ENCODE measurements around the gene RASA2.

The RASA2 gene

GRCh38 chr3:141656771-141657170 lies 169.9 kb downstream of the RASA2 start:
- H3K9me3 ChIP-seq (ENCODE audit: control insufficient read depth, low read length): peaks cover 12% of the 10 kb centered on the region
- H3K36me3 ChIP-seq (ENCODE audit: control insufficient read depth, insufficient read depth, low read length): no peaks in the 10 kb centered on the region
- 73 to 90% methylated on average over 3 to 4 of the region's 4 CpGs for WGBS, 2 experiments (ENCODE audit: insufficient coverage in 2 of 2)
- H3K27ac ChIP-seq (ENCODE audit: low read depth, low read length, severe bottlenecking): no peak overlapping the region
- H3K4me1 ChIP-seq (ENCODE audit: control insufficient read depth, insufficient read depth, low read length, poor library complexity, severe bottlenecking): no peaks in the 10 kb centered on the region
- H3K4me3 ChIP-seq (ENCODE audit: extremely low read depth, insufficient read depth, low read length, poor library complexity, severe bottlenecking): no peak overlapping the region

GRCh38 chr3:141657516-141657915 lies 170.7 kb downstream of the RASA2 start:
- Histone ChIP-seq H3K4me1 (ENCODE audit: control insufficient read depth, insufficient read depth, low read length, poor library complexity, severe bottlenecking) (no peaks in the 10 kb centered on the region), H3K4me3 (ENCODE audit: extremely low read depth, insufficient read depth, low read length, poor library complexity, severe bottlenecking) (no peak overlapping the region), H3K36me3 (ENCODE audit: control insufficient read depth, insufficient read depth, low read length) (no peaks in the 10 kb centered on the region), H3K9me3 (ENCODE audit: control insufficient read depth, low read length) (peaks cover 12% of the 10 kb centered on the region), H3K27ac (ENCODE audit: low read depth, low read length, severe bottlenecking) (no peak overlapping the region)

DNA sequence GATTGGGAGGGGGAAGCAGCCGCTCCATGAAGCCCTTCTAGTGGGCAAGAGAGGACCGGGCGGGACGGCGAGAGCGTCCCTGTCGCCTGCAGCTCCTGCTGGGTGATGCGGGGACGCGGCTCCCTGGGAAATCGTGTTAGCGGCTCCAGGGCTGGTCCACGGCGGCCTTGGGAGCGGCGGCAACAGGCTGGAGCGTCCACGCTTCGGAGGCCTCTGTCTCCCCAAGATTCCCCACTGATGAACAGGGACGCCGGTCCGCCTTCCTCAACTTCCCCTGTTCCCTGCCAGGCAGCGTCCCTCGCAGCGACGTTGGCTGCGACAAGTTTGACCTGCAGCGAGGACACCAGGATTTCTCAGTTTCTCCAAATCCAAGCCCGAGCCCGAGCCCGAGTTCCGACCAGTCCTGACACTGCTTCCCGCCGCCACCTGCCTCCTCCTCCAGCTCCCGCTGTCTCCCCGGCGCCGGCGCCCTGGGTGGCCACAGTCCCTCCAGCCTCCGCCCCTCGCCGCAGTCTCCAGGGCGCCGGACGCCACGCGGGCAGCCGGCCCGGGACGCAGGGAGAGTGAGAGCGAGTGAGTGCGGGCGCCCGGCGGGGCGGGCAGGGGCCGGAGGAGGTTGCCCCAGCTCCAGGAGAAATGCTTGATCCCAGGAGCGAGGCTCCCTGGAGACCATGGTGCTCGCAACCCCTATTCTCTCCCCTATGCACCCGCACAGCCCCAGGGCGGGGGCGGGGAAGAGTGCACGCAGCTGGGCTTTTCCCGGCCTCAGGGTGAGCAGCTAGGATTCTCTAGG lies 173.2 kb downstream of the RASA2 start:
- 2 to 3% methylated on average over 45 to 50 of the region's 64 CpGs for WGBS, 2 experiments (ENCODE audit: insufficient coverage in 2 of 2)
- H3K27ac ChIP-seq (ENCODE audit: low read depth, low read length, severe bottlenecking): no peak overlapping the region
- H3K4me1 ChIP-seq (ENCODE audit: control insufficient read depth, insufficient read depth, low read length, poor library complexity, severe bottlenecking): peaks cover 4% of the 10 kb centered on the region
- no peaks in the 10 kb centered on the region for H3K36me3 ChIP-seq (ENCODE audit: control insufficient read depth, insufficient read depth, low read length)
- H3K9me3 ChIP-seq (ENCODE audit: control insufficient read depth, low read length): peaks cover 12% of the 10 kb centered on the region
- peak overlapping the region; percentile 48 for H3K4me3 ChIP-seq (ENCODE audit: extremely low read depth, insufficient read depth, low read length, poor library complexity, severe bottlenecking)

DNA sequence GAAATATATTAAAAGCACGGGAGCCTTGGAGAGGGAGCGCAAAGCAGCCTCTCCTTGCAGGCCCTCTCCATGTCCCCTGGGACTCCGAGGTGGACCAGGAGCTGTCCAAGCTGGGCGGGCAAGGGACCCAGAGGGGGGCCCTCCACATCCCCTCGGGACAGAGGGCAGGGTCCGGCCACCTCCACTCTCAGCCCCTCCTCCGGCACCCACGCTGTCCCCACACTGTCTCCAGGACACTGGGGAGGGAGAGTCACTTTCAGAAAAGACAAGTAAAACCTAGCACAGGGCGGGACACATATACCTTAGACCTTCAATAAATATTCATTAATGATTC lies 173.8 kb downstream of the RASA2 start:
- peak overlapping the region; percentile 48 for H3K4me3 ChIP-seq (ENCODE audit: extremely low read depth, insufficient read depth, low read length, poor library complexity, severe bottlenecking)
- H3K27ac ChIP-seq (ENCODE audit: low read depth, low read length, severe bottlenecking): no peak overlapping the region
- WGBS, 2 experiments (ENCODE audit: insufficient coverage in 2 of 2): 17 to 45% methylated on average over 2 to 6 of the region's 9 CpGs
- peaks cover 12% of the 10 kb centered on the region for H3K9me3 ChIP-seq (ENCODE audit: control insufficient read depth, low read length)
- peaks cover 4% of the 10 kb centered on the region for H3K4me1 ChIP-seq (ENCODE audit: control insufficient read depth, insufficient read depth, low read length, poor library complexity, severe bottlenecking)
- H3K36me3 ChIP-seq (ENCODE audit: control insufficient read depth, insufficient read depth, low read length): no peaks in the 10 kb centered on the region

DNA sequence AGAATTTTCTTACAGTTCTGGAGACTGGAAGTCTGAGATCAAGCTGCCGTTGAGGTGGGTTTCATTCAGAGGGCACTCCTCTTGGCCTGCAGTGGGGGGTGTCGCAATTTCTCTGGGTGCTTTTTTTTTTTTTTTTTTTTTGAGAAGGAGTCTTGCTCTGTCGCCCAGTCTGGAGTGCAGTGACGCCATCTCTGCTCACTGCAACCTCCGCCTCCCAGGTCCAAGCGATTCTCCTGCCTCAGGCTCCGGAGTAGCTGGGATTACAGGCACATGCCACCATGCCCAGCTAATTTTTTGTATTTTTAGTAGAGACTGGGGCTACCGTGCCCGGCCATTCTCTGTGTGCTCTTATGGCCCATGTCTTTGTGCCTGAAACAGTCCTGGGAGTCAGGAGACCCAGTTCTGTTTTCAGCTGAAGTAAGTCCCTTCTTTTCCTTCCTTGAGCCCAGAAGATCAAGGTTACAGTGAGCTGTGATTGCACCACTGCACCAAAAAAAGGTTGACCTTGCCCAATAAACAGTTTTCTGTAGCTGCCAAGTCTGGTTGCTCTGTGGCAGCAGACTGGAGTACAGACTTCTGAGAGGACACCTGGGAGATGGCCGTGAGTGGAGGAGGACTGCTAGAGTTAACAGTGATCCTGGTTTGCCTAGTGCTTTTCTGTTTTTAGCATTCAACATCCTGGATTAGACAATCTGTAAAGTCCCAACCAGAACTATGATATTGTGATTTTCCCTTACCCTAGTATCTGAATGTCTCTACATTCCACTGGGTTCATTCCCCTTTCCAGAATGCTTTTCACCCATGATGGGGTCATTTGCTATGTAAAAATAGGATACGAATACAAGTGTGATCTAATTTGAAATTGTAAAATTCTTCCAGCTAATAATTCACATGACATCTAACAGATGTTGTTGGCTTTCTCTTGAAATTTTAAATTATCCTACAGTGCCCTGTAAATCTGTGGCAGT lies 174.7 kb downstream of the RASA2 start:
- no peak overlapping the region for H3K27ac ChIP-seq (ENCODE audit: low read depth, low read length, severe bottlenecking)
- H3K36me3 ChIP-seq (ENCODE audit: control insufficient read depth, insufficient read depth, low read length): no peaks in the 10 kb centered on the region
- no peak overlapping the region for H3K4me3 ChIP-seq (ENCODE audit: extremely low read depth, insufficient read depth, low read length, poor library complexity, severe bottlenecking)
- WGBS, 2 experiments (ENCODE audit: insufficient coverage in 2 of 2): 98 to 99% methylated on average over 7 to 8 of the region's 11 CpGs
- H3K9me3 ChIP-seq (ENCODE audit: control insufficient read depth, low read length): peaks cover 12% of the 10 kb centered on the region
- peaks cover 4% of the 10 kb centered on the region for H3K4me1 ChIP-seq (ENCODE audit: control insufficient read depth, insufficient read depth, low read length, poor library complexity, severe bottlenecking)

GRCh38 chr3:141663993-141664392 lies 177.2 kb downstream of the RASA2 start:
- no peak overlapping the region for H3K4me3 ChIP-seq (ENCODE audit: extremely low read depth, insufficient read depth, low read length, poor library complexity, severe bottlenecking)
- 53 to 57% methylated on average over 8 of the region's 8 CpGs for WGBS, 2 experiments (ENCODE audit: insufficient coverage in 2 of 2)
- peaks cover 5% of the 10 kb centered on the region for H3K9me3 ChIP-seq (ENCODE audit: control insufficient read depth, low read length)
- no peaks in the 10 kb centered on the region for H3K36me3 ChIP-seq (ENCODE audit: control insufficient read depth, insufficient read depth, low read length)
- H3K27ac ChIP-seq (ENCODE audit: low read depth, low read length, severe bottlenecking): no peak overlapping the region
- peaks cover 4% of the 10 kb centered on the region for H3K4me1 ChIP-seq (ENCODE audit: control insufficient read depth, insufficient read depth, low read length, poor library complexity, severe bottlenecking)

Data from mesodermal cell (in vitro differentiated cells).